OCI-LY1 (cell line): ENCODE results near the gene HDDC3.

ENCODE experiments used
- CTCF ChIP-seq: fragments of 200-600 bp; sonication (generic), shearing (Covaris generic); IDR thresholded peaks from 2 replicates; pipeline ENCODE4 v1.5.1; 2017; ENCODE audit warnings: mild to moderate bottlenecking, antibody characterized with exemption, low read length, moderate library complexity, mixed read lengths
- EZH2 ChIP-seq: fragments of 200-600 bp; sonication (generic), shearing (Covaris generic); IDR thresholded peaks from 2 replicates; pipeline ENCODE4 v1.8.0; 2017; ENCODE audit warnings: borderline replicate concordance, mixed run types, mild to moderate bottlenecking, antibody characterized with exemption, low read length, moderate library complexity, mixed read lengths

DNA sequence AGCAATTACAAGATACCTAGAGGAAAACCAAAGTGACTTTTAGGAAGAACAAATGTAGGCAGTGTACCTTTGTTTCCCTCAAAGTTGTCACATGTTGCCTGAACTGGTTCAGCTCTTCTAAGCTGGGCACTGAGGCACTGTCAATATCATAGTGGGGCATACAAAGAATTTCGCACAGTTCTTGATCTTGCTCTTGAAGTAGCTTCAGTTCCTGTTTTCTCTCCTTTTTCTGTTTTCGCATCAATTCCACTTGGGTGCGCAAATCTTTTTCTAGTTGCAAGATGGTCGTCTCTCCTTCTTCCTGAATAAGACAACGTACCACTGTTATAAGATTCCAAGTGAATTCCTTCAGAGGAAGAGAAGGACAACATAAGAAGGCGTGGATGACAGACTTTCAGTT lies 49.3 kb upstream of the HDDC3 start:
- no peak; the same call in 1 of the 2 replicates for TF ChIP-seq CTCF
- TF ChIP-seq EZH2: no peak
